Astrocyte of the cerebellum (primary cell): ENCODE measurements around the gene TLN1.

ENCODE experiments used
- DNase-seq: peaks from one replicate; pipeline ENCODE4 v3.0.0-alpha.2; 2011; ENCODE audit warnings: low read depth
- H3K4me3 ChIP-seq: 2 replicates; pipeline ENCODE4 v1.5.1; 2011; ENCODE audit warnings: mild to moderate bottlenecking, low read depth, low read length, moderate library complexity
- CTCF ChIP-seq: IDR thresholded peaks from 2 replicates; pipeline ENCODE4 v1.5.1; 2012; ENCODE audit warnings: low read length, low read depth, moderate library complexity, mild to moderate bottlenecking; ENCODE audit errors: missing control alignments
- in situ Hi-C: cut with HindIII; loops from 2 replicates; pipeline ENCODE4 v1.10.0; 2017; ENCODE audit warnings: low sequenced_read_pairs

The TLN1 gene

DNA sequence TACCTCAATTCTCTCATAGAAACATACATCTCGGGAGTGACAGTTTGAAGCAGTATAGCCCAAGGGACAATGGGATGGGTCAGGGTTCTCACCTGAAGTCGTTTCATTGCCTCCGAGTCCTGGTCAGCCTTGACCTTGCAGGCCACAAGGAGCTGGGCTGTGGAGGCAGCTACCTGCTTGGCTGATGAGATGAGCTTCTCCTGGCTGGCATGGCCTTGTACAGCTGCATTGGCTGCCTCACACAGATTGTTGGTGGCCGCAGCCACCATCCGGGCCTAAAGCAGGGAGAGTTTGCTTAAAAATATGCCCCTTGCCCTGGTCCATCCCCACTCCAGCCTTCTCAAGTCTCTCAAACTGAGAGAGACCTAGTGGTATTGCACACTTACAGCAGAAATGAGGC, 33.8 kb downstream of the TLN1 start:
- no peak overlapping the region for H3K4me3 ChIP-seq
- in situ Hi-C loops, result no loop called here
- no peak for TF ChIP-seq CTCF
- no peak for DNase-seq

DNA sequence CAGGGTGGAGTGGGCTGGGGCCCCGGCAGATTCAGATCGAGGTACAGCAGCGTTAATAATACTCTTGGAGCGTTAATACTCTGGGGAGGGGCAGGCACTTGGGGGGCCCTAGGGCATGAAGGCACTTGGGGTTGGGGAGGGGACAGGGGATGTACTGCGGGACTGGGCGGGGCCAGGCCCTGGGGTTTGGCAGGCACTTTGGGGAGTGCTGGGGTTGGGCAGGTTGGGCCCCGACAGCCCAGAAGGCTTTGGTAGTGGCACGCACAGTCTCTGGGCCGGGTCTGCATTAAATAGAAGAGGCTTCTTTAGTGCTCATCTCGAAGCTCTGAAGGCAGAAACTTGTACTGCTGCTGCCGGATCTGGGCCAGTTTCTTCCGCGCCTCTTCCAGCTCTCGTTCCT, 34.5 kb downstream of the TLN1 start:
- no peak overlapping the region for H3K4me3 ChIP-seq
- in situ Hi-C loops, result no loop called here
- DNase-seq, result no peak
- TF ChIP-seq CTCF, result no peak

GRCh38 chr9:35696520-35697215, 35.3 kb downstream of the TLN1 start:
- peak; percentile 97 for TF ChIP-seq CTCF
- no peak overlapping the region for H3K4me3 ChIP-seq
- DNase-seq, result no peak
- in situ Hi-C loops, result no loop called here

DNA sequence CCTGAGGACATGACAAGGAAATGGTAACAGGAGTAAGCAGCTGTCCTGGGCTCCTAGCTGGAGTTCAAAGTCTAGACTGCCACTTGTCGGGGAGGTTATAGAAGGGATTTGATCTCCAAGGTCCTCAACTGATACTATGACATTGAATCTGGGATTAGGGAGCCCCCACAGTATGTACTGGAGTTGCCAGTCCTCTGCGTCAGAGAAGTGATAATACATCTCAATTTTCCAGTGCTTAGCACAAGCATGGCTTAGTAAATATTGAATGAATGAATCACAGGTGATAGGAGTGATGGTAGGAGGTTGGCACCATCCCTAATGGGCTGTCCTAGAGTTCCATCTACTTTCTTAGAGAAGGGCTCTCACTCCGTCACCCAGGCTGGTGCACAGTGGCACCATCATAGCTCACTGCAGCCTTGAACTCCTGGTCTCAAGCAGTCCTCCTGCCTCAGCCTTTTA, 36.0 kb downstream of the TLN1 start:
- DNase-seq, result no peak
- H3K4me3 ChIP-seq, result no peak overlapping the region
- in situ Hi-C loops, result no loop called here

GRCh38 chr9:35691757-35692301, 40.2 kb downstream of the TLN1 start:
- DNase-seq, result no peak

More for the DNA sequence above, 36.0 kb downstream of the TLN1 start:
- no peak for TF ChIP-seq CTCF

DNA sequence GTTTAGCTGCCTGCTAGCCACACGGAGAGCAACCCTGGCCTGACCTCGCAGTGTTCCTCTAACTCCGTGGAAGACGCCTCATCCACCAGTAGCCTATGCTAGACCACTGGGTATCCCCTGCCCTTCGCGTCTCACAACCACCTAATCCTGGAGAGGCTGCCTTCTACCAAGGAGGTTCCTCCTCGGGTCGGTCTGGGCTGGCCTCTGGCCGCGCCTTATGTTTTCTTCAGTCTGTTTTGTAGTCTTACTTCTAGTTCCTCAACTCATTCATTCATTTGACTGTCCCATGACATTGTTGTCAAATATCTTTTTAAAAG, 40.7 kb downstream of the TLN1 start:
- no peak for DNase-seq
- in situ Hi-C loops, result loop anchor here (5.0 kb wide), 1 partner anchor 36 kb away; no protein-coding TSS in a partner anchor
- H3K4me3 ChIP-seq, result peak overlapping the region; percentile 85
- no peak for TF ChIP-seq CTCF

More at GRCh38 chr9:35691757-35692301, 40.2 kb downstream of the TLN1 start:
- in situ Hi-C loops, result loop anchor here (5.0 kb wide), 1 partner anchor 35 kb away; no protein-coding TSS in a partner anchor
- H3K4me3 ChIP-seq, result peak overlapping the region; percentile 85
- TF ChIP-seq CTCF, result no peak
